IMR-90 (cell line): ENCODE data around the gene ITPK1. TPM values are rescaled to one million over a fixed set of nuclear protein-coding genes. Genes with fewer than 3 reads are reported as not detected.

Experiments used
- ATAC-seq: fragments of 200-7000 bp; cut with Tn5 transposase; 2 replicates; pipeline ENCODE4 v1.9.1; 2020; ENCODE audit warnings: low read depth, mild to moderate bottlenecking, moderate library complexity
- BruUV-seq: library from RNA; stranded (reverse); fragments of 400-500 nt; replicated peaks from 2 replicates; lab custom pipeline; 2021; lab: Mats Ljungman, UMichigan
- CTCF ChIA-PET: fragments of 300-600 bp; formaldehyde crosslinking; extraction: SDS; loops from one replicate; lab custom pipeline; 2021; ENCODE audit warnings: antibody characterized with exemption; lab: Yijun Ruan, JAX
- POLR2A ChIA-PET: fragments of 300-600 bp; sonication (Branson Sonifier 250); formaldehyde crosslinking; loops from one replicate; lab custom pipeline; 2022; ENCODE audit warnings: antibody characterized with exemption; ENCODE audit not compliant: unreplicated experiment; lab: Charles Lee
- DNase-seq: peaks from one replicate; pipeline ENCODE4 v3.0.0; 2013
- H2AFZ ChIP-seq: replicated peaks from 2 replicates; pipeline ENCODE3; 2013; ENCODE audit warnings: low read length, mild to moderate bottlenecking; ENCODE audit not compliant: poor library complexity
- H2AK5ac ChIP-seq: 2 replicates; pipeline ENCODE4 v1.6.1; 2013; ENCODE audit warnings: low read depth, low read length, inconsistent platforms
- H2AK9ac ChIP-seq: replicated peaks from 2 replicates; pipeline ENCODE3; 2013; ENCODE audit warnings: mild to moderate bottlenecking, low read depth, low read length, moderate library complexity; ENCODE audit not compliant: poor library complexity
- H2BK120ac ChIP-seq: 2 replicates; pipeline ENCODE4 v1.6.1; 2013; ENCODE audit warnings: low read depth, low read length, inconsistent platforms
- H2BK15ac ChIP-seq: 3 replicates; pipeline ENCODE4 v1.6.1; 2013; ENCODE audit warnings: low read depth, low read length, inconsistent platforms
- H2BK20ac ChIP-seq: 2 replicates; pipeline ENCODE4 v1.6.1; 2013; ENCODE audit warnings: low read depth, mild to moderate bottlenecking, inconsistent platforms, low read length, moderate library complexity
- H2BK5ac ChIP-seq: 2 replicates; pipeline ENCODE4 v1.6.1; 2013; ENCODE audit warnings: mild to moderate bottlenecking, low read depth, low read length, inconsistent platforms; ENCODE audit not compliant: poor library complexity, severe bottlenecking
- H3K14ac ChIP-seq: replicated peaks from 2 replicates; pipeline ENCODE4 v1.6.1; 2013; ENCODE audit warnings: low read depth, low read length, inconsistent platforms
- H3K18ac ChIP-seq: 2 replicates; pipeline ENCODE4 v1.6.1; 2013; ENCODE audit warnings: low read depth, low read length, control low read depth
- H3K23ac ChIP-seq: 2 replicates; pipeline ENCODE4 v1.6.1; 2013; ENCODE audit warnings: low read depth, low read length, inconsistent platforms
- H3K27ac ChIP-seq: 2 replicates; pipeline ENCODE4 v1.5.1; 2013; ENCODE audit warnings: mild to moderate bottlenecking, control low read depth, low read length; ENCODE audit not compliant: insufficient read depth
- H3K27me3 ChIP-seq: 2 replicates; pipeline ENCODE4 v1.6.1; 2013; ENCODE audit warnings: low read length; ENCODE audit not compliant: control insufficient read depth, insufficient read depth
- H3K36me3 ChIP-seq: 2 replicates; pipeline ENCODE4 v1.6.1; 2013; ENCODE audit warnings: low read length, mixed read lengths; ENCODE audit not compliant: control insufficient read depth, insufficient read depth
- H3K4ac ChIP-seq: 2 replicates; pipeline ENCODE4 v1.6.1; 2013; ENCODE audit warnings: low read depth, low read length, inconsistent platforms
- H3K4me1 ChIP-seq: 2 replicates; pipeline ENCODE4 v1.6.1; 2013; ENCODE audit warnings: low read length, mixed read lengths; ENCODE audit not compliant: control insufficient read depth, insufficient read depth
- H3K4me2 ChIP-seq: 2 replicates; pipeline ENCODE4 v1.6.1; 2013; ENCODE audit warnings: low read depth, mild to moderate bottlenecking, control low read depth, low read length, moderate library complexity
- H3K4me3 ChIP-seq: 2 replicates; pipeline ENCODE4 v1.5.1; 2013; ENCODE audit warnings: low read depth, mild to moderate bottlenecking, control low read depth, low read length, moderate library complexity; ENCODE audit not compliant: insufficient read depth
- H3K56ac ChIP-seq: 2 replicates; pipeline ENCODE4 v1.6.1; 2013; ENCODE audit warnings: low read length, inconsistent platforms; ENCODE audit not compliant: insufficient read depth; ENCODE audit errors: extremely low read depth
- H3K79me1 ChIP-seq, 2 experiments: 2 replicates each; pipeline ENCODE4 v1.6.1; 2013; ENCODE audit warnings: low read length in 2 of 2, inconsistent platforms in 1 of 2, low read depth in 1 of 2
- H3K9ac ChIP-seq: 2 replicates; pipeline ENCODE4 v1.6.1; 2013; ENCODE audit warnings: low read depth, low read length, control low read depth
- H3K9me1 ChIP-seq: 2 replicates; pipeline ENCODE4 v1.6.1; 2013; ENCODE audit warnings: low read length, inconsistent platforms; ENCODE audit not compliant: insufficient read depth
- H3K9me3 ChIP-seq: 2 replicates; pipeline ENCODE4 v1.6.1; 2013; ENCODE audit warnings: low read length; ENCODE audit not compliant: control insufficient read depth, insufficient read depth
- H4K20me1 ChIP-seq: 2 replicates; pipeline ENCODE4 v1.6.1; 2013; ENCODE audit warnings: low read length, inconsistent platforms; ENCODE audit not compliant: insufficient read depth
- H4K5ac ChIP-seq: 2 replicates; pipeline ENCODE4 v1.6.1; 2013; ENCODE audit warnings: mild to moderate bottlenecking, low read depth, low read length, control low read depth
- H4K8ac ChIP-seq, 2 experiments: 2 replicates each; pipeline ENCODE4 v1.6.1; 2013; ENCODE audit warnings: low read depth in 2 of 2, low read length in 2 of 2, control low read depth in 1 of 2, inconsistent platforms in 1 of 2
- H4K91ac ChIP-seq: 2 replicates; pipeline ENCODE4 v1.6.1; 2013; ENCODE audit warnings: low read depth, low read length, inconsistent platforms; ENCODE audit not compliant: insufficient read depth
- CTCF ChIP-seq: conservative IDR thresholded peaks from 2 replicates; pipeline ENCODE4 v1.5.1; 2012; ENCODE audit warnings: mild to moderate bottlenecking, low read depth, low read length, improper control_type of control experiment
- WGBS, 2 experiments: methylation state at CpG; one replicate each; pipeline versions ENCODE4 v1.1.5 to v1.1.7; 2013; ENCODE audit warnings: missing lambda C conversion rate in 2 of 2; ENCODE audit not compliant: insufficient read length in 1 of 2; ENCODE audit errors: extremely low coverage in 2 of 2; 5-methylcytosine and 5-hydroxymethylcytosine counted together
- dilution Hi-C: fragments of 300-500 bp; cut with HindIII; formaldehyde crosslinking; loops from one replicate; pipeline ENCODE4 v1.14.3; 2018; ENCODE audit warnings: low sequenced_read_pairs; ENCODE audit not compliant: unreplicated experiment
- in situ Hi-C: fragments of 300-500 bp; cut with MboI; formaldehyde crosslinking; loops from 3 replicates; pipeline ENCODE4 v1.14.3; 2019; ENCODE audit warnings: low sequenced_read_pairs, inconsistent platforms, mixed read lengths
- intact Hi-C: fragments of 100-400 bp; cut with micrococcal nuclease; formaldehyde crosslinking; loops from 2 replicates; pipeline ENCODE4 v1.10.0; 2022
- polyA plus RNA-seq, 3 experiments: library from polyadenylated mRNA; depleted of rRNA; stranded (reverse); fragments of >200 nt; gene quantifications; 2 replicates each; pipeline ENCODE4 v1.2.3, GENCODE V29; 2012; ENCODE audit warnings: low replicate concordance in 1 of 3
- total RNA-seq: library from RNA; depleted of rRNA; stranded (reverse); fragments of >200 nt; gene quantifications from 2 replicates; pipeline ENCODE4 v1.2.3, GENCODE V29; 2012

Gene ITPK1
- total and polyA plus RNA-seq, 2 of the 4 experiments (the other 2 are of a cell fraction) = 21.7 to 26.9 TPM

- H3K14ac ChIP-seq = no peak overlapping the region
- dilution Hi-C loops = no loop called here
- peak overlapping the region; percentile 20 for H2AK5ac ChIP-seq
- ChIA-PET CTCF (interaction anchor here (1.0 kb wide), 1 partner anchor 24 kb away, joined by 3 read pairs; no protein-coding TSS in a partner anchor), POLR2A (no interaction called here)
- no TSS peak for BruUV-seq
- H4K91ac ChIP-seq = no peak overlapping the region
- peak overlapping the region; percentile 87 for H2AK9ac ChIP-seq
- H3K4me1 ChIP-seq = 0 out of 2 replicates have a peak, but pooled peaks cover 1% of the 10 kb centered on the region
- H2BK20ac ChIP-seq = no peak overlapping the region
- ATAC-seq (no peak), DNase-seq (no peak)
- H3K9me1 ChIP-seq = peaks cover 11% of the 10 kb centered on the region; the same call in 1 of the 2 replicates
- no peaks in the 10 kb centered on the region for H3K27me3 ChIP-seq
- H4K5ac ChIP-seq = no peak overlapping the region
- no peak overlapping the region for H2BK120ac ChIP-seq
- intact Hi-C loops = no loop called here
- no peak overlapping the region for H3K27ac ChIP-seq
- WGBS, 2 experiments = 95% methylated on average over 3 of the region's 20 CpGs; no CpG with 5 or more reads in 1 of the 2 experiments
- peak overlapping the region; percentile 26 for H2AFZ ChIP-seq
- H4K8ac ChIP-seq = no peak overlapping the region
- no peak overlapping the region for H3K23ac ChIP-seq
- H3K4me3 ChIP-seq = no peak overlapping the region
- no peak overlapping the region for H3K4me2 ChIP-seq
- H2BK15ac ChIP-seq = no peak overlapping the region
- H2BK5ac ChIP-seq = no peak overlapping the region
- TF ChIP-seq CTCF = no peak
- H3K56ac ChIP-seq = no peak overlapping the region
- H3K4ac ChIP-seq = no peak overlapping the region
- H3K79me1 ChIP-seq = no peaks in the 10 kb centered on the region
- no peaks in the 10 kb centered on the region for H4K20me1 ChIP-seq
- H3K9me3 ChIP-seq = no peaks in the 10 kb centered on the region
- in situ Hi-C loops = no loop called here
- no peaks in the 10 kb centered on the region for H3K36me3 ChIP-seq
- H3K9ac ChIP-seq = no peak overlapping the region
- no peak overlapping the region for H3K18ac ChIP-seq
Observed at GRCh38 chr14:92962031-92962830, 153.5 kb downstream of the ITPK1 start.
